ENCODE measurements around the gene POLR2A. TPM values are rescaled to one million over a fixed set of nuclear protein-coding genes. Genes with fewer than 3 reads are reported as not detected.

The POLR2A gene
- total and polyA plus RNA-seq, 4 donors = 13.4 to 116 (median 60.8) TPM

GRCh38 chr17:7493941-7494340 is 9.8 kb downstream of the POLR2A start:
- ATAC-seq (ENCODE audit: low FRiP score) = no peak
- H3K4me1 ChIP-seq (ENCODE audit: control insufficient read depth in 1 of 2, insufficient read depth in 2 of 2, low read length in 2 of 2) = peaks cover 0 to 3% of the 10 kb centered on the region in 2 donors

GRCh38 chr17:7495906-7496434 is 11.8 kb downstream of the POLR2A start:
- 90 to 92% methylated on average over 12 of the region's 12 CpGs for WGBS, 2 donors
- intact Hi-C loops (cut with DNase I) = no loop called here
- DNase-seq (no peak), ATAC-seq (ENCODE audit: low FRiP score) (no peak)
- Histone ChIP-seq H3K9me3 (ENCODE audit: control insufficient read depth, low read length) (no peaks in the 10 kb centered on the region), H3K36me3 (ENCODE audit: control insufficient read depth in 1 of 2, insufficient read depth in 2 of 2, low read length in 1 of 2) (peaks cover 2 to 15% of the 10 kb centered on the region in 2 donors), H3K4me1 (ENCODE audit: control insufficient read depth in 1 of 2, insufficient read depth in 2 of 2, low read length in 2 of 2) (peaks cover 0 to 3% of the 10 kb centered on the region in 2 donors), H3K27me3 (ENCODE audit: control insufficient read depth in 1 of 2, insufficient read depth in 2 of 2, low read length in 1 of 2) (no peaks in the 10 kb centered on the region), H3K27ac (ENCODE audit: low read depth in 1 of 2, low read length in 2 of 2) (no peak overlapping the region), H3K4me3 (ENCODE audit: low read length in 2 of 2) (no peak overlapping the region)

More at GRCh38 chr17:7493941-7494340, 9.8 kb downstream of the POLR2A start:
- H3K36me3 ChIP-seq (ENCODE audit: control insufficient read depth in 1 of 2, insufficient read depth in 2 of 2, low read length in 1 of 2) = peaks cover 0 to 10% of the 10 kb centered on the region in 2 donors
- H3K27me3 ChIP-seq (ENCODE audit: control insufficient read depth in 1 of 2, insufficient read depth in 2 of 2, low read length in 1 of 2) = no peaks in the 10 kb centered on the region
- H3K27ac ChIP-seq (ENCODE audit: low read depth in 1 of 2, low read length in 2 of 2) = no peak overlapping the region
- no peak for DNase-seq
- no peaks in the 10 kb centered on the region for H3K9me3 ChIP-seq (ENCODE audit: control insufficient read depth, low read length)
- intact Hi-C loops (cut with DNase I) = no loop called here
- no peak overlapping the region for H3K4me3 ChIP-seq (ENCODE audit: low read length in 2 of 2)
- 89 to 93% methylated on average over 3 of the region's 3 CpGs for WGBS, 2 donors

DNA sequence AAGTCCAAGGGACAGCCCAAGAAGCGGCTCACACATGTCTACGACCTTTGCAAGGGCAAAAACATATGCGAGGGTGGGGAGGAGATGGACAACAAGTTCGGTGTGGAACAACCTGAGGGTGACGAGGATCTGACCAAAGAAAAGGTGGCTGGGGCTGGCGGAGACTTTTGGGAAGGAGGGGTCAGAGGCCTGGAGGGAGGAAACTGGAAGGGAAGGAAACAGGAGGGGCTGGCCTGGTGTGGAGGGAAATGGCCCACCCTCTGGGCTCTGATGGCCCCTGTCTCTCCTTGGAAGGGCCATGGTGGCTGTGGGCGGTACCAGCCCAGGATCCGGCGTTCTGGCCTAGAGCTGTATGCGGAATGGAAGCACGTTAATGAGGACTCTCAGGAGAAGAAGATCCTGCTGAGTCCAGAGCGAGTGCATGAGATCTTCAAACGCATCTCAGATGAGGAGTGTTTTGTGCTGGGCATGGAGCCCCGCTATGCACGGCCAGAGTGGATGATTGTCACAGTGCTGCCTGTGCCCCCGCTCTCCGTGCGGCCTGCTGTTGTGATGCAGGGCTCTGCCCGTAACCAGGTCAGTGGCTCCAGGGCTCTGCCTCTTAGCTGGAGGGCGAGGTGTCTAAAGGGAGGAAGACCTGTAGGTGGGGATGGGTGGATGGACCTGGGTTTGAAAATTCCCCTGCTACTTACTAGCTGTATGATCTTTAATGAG is 12.5 kb downstream of the POLR2A start:
- Histone ChIP-seq H3K27me3 (ENCODE audit: control insufficient read depth in 1 of 2, insufficient read depth in 2 of 2, low read length in 1 of 2) (no peaks in the 10 kb centered on the region), H3K27ac (ENCODE audit: low read depth in 1 of 2, low read length in 2 of 2) (no peak overlapping the region), H3K4me1 (ENCODE audit: control insufficient read depth in 1 of 2, insufficient read depth in 2 of 2, low read length in 2 of 2) (peaks cover 0 to 2% of the 10 kb centered on the region in 2 donors), H3K9me3 (ENCODE audit: control insufficient read depth, low read length) (no peaks in the 10 kb centered on the region), H3K36me3 (ENCODE audit: control insufficient read depth in 1 of 2, insufficient read depth in 2 of 2, low read length in 1 of 2) (peaks cover 5 to 16% of the 10 kb centered on the region in 2 donors), H3K4me3 (ENCODE audit: low read length in 2 of 2) (no peak overlapping the region)
- intact Hi-C loops (cut with DNase I) = no loop called here
- ATAC-seq (ENCODE audit: low FRiP score) = peak; percentile 48
- no peak for DNase-seq
- WGBS, 2 donors = 90 to 91% methylated on average over 20 of the region's 20 CpGs

DNA sequence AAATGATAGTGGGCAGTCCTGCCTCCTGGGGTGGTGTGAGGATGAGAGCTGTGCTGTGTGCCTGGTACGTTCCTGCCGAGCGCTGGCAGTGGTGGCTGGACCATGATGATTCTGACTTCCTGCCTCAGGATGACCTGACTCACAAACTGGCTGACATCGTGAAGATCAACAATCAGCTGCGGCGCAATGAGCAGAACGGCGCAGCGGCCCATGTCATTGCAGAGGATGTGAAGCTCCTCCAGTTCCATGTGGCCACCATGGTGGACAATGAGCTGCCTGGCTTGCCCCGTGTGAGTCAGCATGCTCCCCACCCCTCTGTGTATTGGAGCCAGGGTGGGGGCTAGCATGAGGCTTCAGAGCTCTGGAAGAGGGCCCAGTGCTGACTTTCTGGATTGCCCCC is 13.1 kb downstream of the POLR2A start:
- Histone ChIP-seq H3K36me3 (ENCODE audit: control insufficient read depth in 1 of 2, insufficient read depth in 2 of 2, low read length in 1 of 2) (peaks cover 5 to 19% of the 10 kb centered on the region in 2 donors), H3K27ac (ENCODE audit: low read depth in 1 of 2, low read length in 2 of 2) (no peak overlapping the region), H3K27me3 (ENCODE audit: control insufficient read depth in 1 of 2, insufficient read depth in 2 of 2, low read length in 1 of 2) (no peaks in the 10 kb centered on the region), H3K4me3 (ENCODE audit: low read length in 2 of 2) (no peak overlapping the region), H3K4me1 (ENCODE audit: control insufficient read depth in 1 of 2, insufficient read depth in 2 of 2, low read length in 2 of 2) (no peaks in the 10 kb centered on the region), H3K9me3 (ENCODE audit: control insufficient read depth, low read length) (no peaks in the 10 kb centered on the region)
- DNase-seq (no peak), ATAC-seq (ENCODE audit: low FRiP score) (no peak)
- intact Hi-C loops (cut with DNase I) = no loop called here
- 91% methylated on average over 10 of the region's 10 CpGs for WGBS, 2 donors

GRCh38 chr17:7497636-7498035 is 13.5 kb downstream of the POLR2A start:
- Histone ChIP-seq H3K36me3 (ENCODE audit: control insufficient read depth in 1 of 2, insufficient read depth in 2 of 2, low read length in 1 of 2) (peaks cover 6 to 19% of the 10 kb centered on the region in 2 donors), H3K27me3 (ENCODE audit: control insufficient read depth in 1 of 2, insufficient read depth in 2 of 2, low read length in 1 of 2) (no peaks in the 10 kb centered on the region), H3K4me1 (ENCODE audit: control insufficient read depth in 1 of 2, insufficient read depth in 2 of 2, low read length in 2 of 2) (no peaks in the 10 kb centered on the region), H3K9me3 (ENCODE audit: control insufficient read depth, low read length) (no peaks in the 10 kb centered on the region), H3K4me3 (ENCODE audit: low read length in 2 of 2) (no peak overlapping the region), H3K27ac (ENCODE audit: low read depth in 1 of 2, low read length in 2 of 2) (no peak overlapping the region)
- no peak for DNase-seq
- no peak for ATAC-seq (ENCODE audit: low FRiP score)
- WGBS, 2 donors = 93 to 94% methylated on average over 14 of the region's 14 CpGs
- intact Hi-C loops (cut with DNase I) = no loop called here

GRCh38 chr17:7499161-7499560 is 15.0 kb downstream of the POLR2A start:
- Histone ChIP-seq H3K36me3 (ENCODE audit: control insufficient read depth in 1 of 2, insufficient read depth in 2 of 2, low read length in 1 of 2) (peaks cover 14 to 24% of the 10 kb centered on the region in 2 donors), H3K9me3 (ENCODE audit: control insufficient read depth, low read length) (no peaks in the 10 kb centered on the region), H3K4me1 (ENCODE audit: control insufficient read depth in 1 of 2, insufficient read depth in 2 of 2, low read length in 2 of 2) (no peaks in the 10 kb centered on the region), H3K27ac (ENCODE audit: low read depth in 1 of 2, low read length in 2 of 2) (no peak overlapping the region), H3K4me3 (ENCODE audit: low read length in 2 of 2) (no peak overlapping the region), H3K27me3 (ENCODE audit: control insufficient read depth in 1 of 2, insufficient read depth in 2 of 2, low read length in 1 of 2) (no peaks in the 10 kb centered on the region)
- WGBS, 2 donors = 84 to 85% methylated on average over 11 of the region's 11 CpGs
- intact Hi-C loops (cut with DNase I) = no loop called here
- no peak for DNase-seq
- no peak for ATAC-seq (ENCODE audit: low FRiP score)

- Histone ChIP-seq H3K9me3 (ENCODE audit: control insufficient read depth, low read length) (no peaks in the 10 kb centered on the region), H3K27ac (ENCODE audit: low read depth in 1 of 2, low read length in 2 of 2) (no peak overlapping the region), H3K36me3 (ENCODE audit: control insufficient read depth in 1 of 2, insufficient read depth in 2 of 2, low read length in 1 of 2) (peaks cover 14 to 21% of the 10 kb centered on the region in 2 donors), H3K4me3 (ENCODE audit: low read length in 2 of 2) (no peak overlapping the region), H3K27me3 (ENCODE audit: control insufficient read depth in 1 of 2, insufficient read depth in 2 of 2, low read length in 1 of 2) (no peaks in the 10 kb centered on the region), H3K4me1 (ENCODE audit: control insufficient read depth in 1 of 2, insufficient read depth in 2 of 2, low read length in 2 of 2) (no peaks in the 10 kb centered on the region)
- peak in 1 of 2 donors; percentile 52 for DNase-seq
- ATAC-seq (ENCODE audit: low FRiP score) = no peak
- intact Hi-C loops (cut with DNase I) = no loop called here
- WGBS, 2 donors = 79 to 81% methylated on average over 14 of the region's 14 CpGs
Measured at GRCh38 chr17:7501729-7502128, 17.6 kb downstream of the POLR2A start.

- no peaks in the 10 kb centered on the region for H3K9me3 ChIP-seq (ENCODE audit: control insufficient read depth, low read length)
- intact Hi-C loops (cut with DNase I) = no loop called here
- WGBS, 2 donors = 87 to 88% methylated on average over 20 of the region's 20 CpGs
- no peak for DNase-seq
- no peaks in the 10 kb centered on the region for H3K4me1 ChIP-seq (ENCODE audit: control insufficient read depth in 1 of 2, insufficient read depth in 2 of 2, low read length in 2 of 2)
- peaks cover 14 to 20% of the 10 kb centered on the region in 2 donors for H3K36me3 ChIP-seq (ENCODE audit: control insufficient read depth in 1 of 2, insufficient read depth in 2 of 2, low read length in 1 of 2)
- no peak overlapping the region for H3K27ac ChIP-seq (ENCODE audit: low read depth in 1 of 2, low read length in 2 of 2)
- ATAC-seq (ENCODE audit: low FRiP score) = no peak
- no peaks in the 10 kb centered on the region for H3K27me3 ChIP-seq (ENCODE audit: control insufficient read depth in 1 of 2, insufficient read depth in 2 of 2, low read length in 1 of 2)
- no peak overlapping the region for H3K4me3 ChIP-seq (ENCODE audit: low read length in 2 of 2)
Measured at GRCh38 chr17:7502171-7502847, 18.1 kb downstream of the POLR2A start.

Measured in aorta (tissue), 5 donors.